Suppressor macrophage (primary cell): ENCODE data around the gene FABP3.

Experiments
- DNase-seq, 4 experiments: peaks; one replicate each; pipeline ENCODE4 v3.0.0-alpha.2; 2020 to 2022
- total RNA-seq, 17 experiments: gene quantifications; one replicate each; lab custom pipeline; 2026; ENCODE audit warnings: mixed read lengths in 6 of 17, inconsistent platforms in 3 of 17; lab: John Stamatoyannopoulos, UW

FABP3 gene
- total RNA-seq: 37.4 to 97.2 (median 69.8) reads per million in 17 experiments

DNA sequence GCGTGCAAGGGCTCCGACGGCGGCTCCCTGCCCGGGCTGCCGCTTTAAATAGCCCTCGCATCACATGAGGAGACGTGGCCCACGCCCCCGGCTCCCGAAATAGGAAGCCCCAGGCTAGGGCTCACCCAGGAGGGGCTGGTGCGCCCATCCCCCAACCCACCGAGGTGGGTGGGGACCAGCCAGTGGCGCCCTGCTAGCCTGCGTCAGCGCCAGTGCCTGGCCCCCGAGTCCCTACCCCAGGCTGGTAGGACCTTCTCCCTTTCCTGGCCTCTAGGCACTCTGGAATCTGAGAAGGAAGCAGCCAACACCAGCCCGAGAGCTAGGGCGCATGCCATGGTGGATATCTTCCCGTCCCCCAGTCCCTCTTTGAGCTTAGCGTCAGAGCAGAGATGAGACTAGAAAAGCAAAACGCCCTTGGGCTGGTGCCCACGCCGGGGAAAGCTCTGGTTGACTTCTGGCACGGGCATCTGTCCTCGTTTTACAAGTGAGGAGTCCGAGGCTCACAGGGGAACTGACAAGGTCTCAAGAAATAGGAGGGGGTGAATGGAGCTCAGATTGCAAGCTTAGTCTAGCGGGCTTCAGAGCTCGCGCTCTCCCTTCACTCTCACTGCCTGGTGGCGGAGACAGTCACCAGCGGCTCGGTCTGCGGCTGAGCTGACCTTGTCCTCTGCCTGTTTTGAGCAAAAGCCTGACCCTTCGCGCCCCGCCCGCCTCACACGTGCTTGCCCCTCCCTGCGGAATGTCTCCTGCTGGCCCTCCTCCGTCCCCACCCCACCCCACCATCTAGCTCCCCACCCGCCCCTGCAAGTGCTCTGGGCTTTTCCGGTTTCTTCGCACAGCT lies at the start of gene FABP3:
TSS of gene FABP3 (minus strand) at position 21 of the 841 bp plus-strand sequence. CDS start 62 bp downstream, outside the sequence.
- DNase-seq: peak; percentile 74 to 91 (median 84)

DNA sequence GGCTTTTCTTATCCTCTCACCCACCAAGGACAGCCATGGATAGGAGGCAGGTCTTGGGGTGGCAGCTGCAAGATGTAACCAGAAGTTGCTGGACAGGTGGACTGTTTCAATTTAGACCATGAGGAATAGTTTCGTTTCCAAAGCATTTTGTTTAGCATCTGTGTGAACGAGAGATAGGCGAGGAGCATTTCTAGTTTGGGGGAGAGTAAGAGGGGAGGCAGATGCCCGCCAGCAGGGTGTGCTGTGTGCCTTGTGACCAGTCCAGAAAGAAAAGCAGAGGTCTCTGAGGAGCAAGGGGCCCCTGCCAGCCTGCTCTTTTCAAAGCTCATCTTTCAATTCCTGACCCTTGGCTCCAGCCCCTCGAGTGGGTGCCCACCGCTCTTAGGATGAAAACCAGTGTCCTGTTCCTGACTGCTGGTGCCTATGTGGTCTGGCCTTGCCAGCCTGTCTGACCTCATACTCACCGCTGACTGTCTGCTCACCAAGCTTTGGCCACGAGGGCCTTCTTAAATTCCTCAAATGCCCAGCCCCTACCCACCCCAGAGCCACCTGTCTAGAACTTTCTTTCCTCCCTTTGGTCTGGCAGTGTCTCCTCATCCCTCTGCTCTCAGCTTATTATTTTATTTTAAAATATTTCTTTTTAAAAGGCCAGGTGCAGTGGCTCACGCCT lies 48.6 kb upstream of the FABP3 start:
- peak in 2 of 4 experiments; percentile 43 to 55 for DNase-seq

DNA sequence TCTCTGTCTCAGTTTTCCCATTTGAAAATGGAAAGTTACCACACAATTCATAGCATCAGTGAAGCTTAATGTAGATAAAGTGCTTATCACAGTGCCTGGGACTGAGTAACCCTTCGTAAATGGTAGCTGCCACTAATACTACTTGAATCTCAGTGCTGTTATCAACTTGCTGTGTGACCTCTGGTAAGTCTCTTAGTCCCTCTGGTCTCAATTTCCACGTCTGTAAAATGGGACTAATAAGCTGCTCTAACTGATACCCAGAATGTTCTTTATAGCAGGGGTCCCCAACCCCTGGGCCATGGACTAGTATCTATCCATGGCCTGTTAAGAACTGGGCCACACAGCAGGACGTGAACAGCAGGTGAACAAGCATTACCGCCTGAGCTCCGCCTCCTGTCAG lies 47.8 kb upstream of the FABP3 start:
- no peak for DNase-seq

DNA sequence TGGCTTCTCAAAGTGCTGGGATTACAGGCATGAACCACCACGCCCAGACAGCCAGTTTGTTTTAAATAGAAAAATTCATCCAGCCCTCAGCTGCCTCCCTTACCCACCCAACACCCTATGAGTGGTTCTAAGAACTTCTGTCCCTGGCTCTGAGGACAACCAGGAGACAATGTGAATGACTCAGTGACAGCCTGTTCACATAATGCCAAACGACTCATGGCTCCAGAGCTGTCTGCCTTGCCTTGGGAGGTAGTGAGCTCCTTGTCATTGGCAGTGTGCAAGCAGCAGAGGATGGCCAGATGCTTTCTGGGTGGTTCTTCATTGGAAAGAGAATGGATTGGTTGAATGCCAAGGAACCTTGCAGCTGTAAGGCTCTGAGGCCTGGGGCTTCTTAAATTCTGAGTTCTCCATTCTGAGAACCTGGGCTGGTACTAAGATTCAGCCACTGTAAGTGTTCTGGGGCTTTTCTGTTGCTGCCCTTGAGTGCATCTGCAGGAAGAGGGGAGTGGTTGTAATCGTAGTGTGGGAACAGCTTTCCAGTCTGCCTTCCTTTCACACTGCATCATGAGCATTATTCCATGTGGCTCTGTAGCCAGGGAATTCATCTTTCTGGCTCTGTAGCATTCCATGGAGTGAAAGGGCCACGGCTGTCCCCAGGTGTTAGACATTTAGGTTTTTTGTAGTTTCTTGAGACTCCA lies 45.9 kb upstream of the FABP3 start:
- peak; percentile 27 to 64 (median 38) for DNase-seq

DNA sequence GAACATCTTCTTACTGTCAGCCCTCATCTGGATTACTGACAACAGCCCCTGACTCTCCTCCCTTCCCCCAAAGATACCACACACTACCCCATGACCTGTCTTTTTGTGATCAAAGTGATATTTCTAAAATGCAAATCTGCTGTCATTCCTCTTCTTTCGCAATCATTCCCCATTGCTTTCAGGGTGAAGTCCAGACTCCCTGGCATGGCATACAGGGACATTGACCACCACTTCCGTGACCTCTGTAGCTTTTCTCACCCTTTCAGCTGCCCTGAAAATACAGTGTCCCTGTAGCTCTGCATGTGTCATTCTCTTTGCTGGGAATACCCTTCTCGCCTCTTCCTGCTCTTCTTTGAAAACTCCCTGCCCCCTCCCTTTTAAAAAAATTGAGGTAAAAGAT lies 44.3 kb upstream of the FABP3 start:
- DNase-seq: peak in 1 of 4 experiments; percentile 30

DNA sequence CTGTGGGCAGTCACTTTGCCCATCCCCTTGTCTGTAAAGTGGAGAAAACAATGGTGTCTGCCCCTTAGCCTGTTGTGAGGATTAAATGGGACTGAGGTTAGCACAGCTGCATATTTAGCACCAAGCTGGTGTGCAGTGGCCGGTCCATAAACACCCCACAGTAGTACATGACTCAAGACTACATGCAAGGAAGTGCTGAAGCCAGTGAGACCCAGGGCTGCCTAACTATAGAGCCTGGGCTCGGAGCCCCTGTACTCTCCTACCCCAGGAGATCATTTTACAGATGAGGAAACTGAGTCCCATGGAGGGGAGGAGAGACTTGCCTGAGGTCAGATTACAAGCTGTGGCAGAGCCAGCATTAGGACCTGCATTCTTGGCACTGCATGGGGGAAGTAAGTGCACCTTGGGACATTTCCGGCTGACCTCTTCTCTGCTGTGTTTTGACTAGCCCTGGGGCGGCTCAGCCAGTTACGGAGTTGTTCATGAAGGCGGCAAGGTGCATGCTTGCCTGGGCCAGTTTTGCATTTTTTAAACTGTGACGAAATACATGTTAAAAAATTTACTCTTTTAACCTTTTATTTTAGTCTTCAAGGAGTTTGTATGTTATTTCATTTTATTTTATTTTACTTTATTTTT lies 43.3 kb upstream of the FABP3 start:
- no peak for DNase-seq

DNA sequence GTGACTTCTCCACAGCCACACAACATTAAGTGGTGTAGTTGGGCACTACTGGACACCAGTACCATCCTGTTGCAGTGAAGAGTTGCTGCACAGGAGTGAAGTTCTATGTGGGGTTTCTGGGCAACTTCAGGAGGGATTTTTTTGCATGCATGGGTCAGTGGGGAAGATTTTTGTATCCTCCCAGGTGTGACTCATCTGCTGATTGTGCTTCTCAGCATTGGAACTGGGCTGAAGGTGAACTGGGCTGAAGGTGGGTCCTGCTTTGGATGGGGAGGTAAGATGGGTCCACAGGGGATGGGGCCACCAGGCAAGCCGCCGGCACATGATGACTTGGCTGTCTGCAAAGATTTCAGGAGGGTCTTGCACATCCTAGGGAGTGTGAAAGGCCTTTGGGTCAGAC lies 42.8 kb upstream of the FABP3 start:
- DNase-seq: no peak

DNA sequence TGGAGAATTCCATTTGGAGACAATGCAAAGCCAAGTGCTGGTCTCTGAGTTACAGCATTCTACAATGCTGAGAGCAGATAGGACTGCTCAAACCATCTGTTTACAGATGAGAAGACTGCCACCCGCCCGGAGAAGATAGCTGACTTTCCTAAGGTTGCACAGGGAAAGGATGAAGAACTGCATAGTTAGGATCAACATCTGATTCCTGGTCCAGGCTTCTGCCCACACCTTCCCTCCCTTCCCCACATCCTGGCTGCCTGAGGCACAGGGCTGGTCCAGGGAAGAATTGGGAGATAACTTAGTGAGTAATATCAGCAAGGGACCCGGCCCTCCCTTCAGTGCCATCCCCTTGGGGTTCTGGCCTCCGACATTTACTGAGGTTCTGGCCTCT lies 42.1 kb upstream of the FABP3 start:
- no peak for DNase-seq

DNA sequence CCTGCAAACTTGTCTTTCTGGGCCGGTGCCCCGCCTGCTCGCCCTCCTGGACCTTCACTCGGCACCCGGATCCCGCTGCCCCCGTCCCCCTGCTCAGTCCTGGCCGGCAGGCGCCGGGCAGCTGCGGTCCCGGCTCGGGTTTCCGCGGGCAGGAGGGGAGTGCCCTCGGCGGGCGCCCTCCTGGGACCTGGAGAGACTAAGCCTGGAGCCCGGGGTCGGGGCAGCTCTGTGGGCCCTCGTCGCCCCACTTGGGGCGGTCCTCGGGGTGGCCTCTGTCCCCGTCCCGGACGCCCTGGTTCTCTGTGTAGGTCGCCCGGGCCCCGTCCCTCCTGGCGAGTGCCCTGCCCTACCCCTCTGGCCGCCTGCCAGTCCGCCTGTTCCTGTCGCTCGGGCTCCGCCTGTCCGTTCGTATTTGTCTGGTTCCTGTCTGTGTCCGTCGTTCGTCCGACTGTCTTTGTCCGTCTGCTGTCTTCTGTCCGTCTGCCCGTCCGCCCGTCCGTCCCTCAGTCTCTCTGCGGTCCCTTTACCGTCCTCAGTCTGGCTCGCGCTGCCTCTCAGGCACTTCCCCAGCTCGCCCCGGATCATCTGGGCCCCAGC lies 40.6 kb upstream of the FABP3 start:
- peak; percentile 71 to 88 (median 75) for DNase-seq

DNA sequence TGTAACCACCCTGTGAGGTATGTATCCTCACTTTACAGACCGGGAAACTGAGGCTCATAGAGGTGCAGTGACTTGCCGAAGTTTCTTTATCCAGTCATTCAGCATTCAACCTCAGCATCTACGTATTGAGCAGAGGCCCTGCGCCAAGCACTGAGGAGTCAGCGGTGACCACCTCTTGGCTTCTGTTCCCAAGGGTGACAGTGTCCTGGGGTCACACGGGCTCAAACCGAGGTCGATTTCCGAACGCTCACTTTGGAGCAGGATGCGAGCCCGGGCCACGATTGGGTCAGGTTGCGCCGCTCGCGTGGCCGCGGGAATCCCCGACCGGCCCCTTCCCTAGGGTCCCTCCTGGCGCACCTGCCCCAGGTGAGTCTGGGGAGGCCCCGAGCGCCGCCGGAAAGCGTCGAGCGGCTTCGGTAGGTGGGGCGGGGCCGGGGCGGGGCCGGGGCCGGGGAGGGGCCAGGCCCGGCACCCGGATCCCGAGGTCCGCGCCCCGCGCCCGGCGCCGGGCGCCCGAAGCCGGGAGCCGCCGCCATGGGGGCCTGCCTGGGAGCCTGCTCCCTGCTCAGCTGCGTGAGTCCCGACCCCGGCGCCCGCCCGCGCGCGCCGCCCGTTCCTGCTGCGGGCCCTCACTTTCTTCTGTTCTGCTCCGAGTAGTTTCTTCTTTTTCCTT lies 40.0 kb upstream of the FABP3 start, which contains the start of gene SERINC2:
TSS of gene SERINC2 (plus strand) at position 482 of the 673 bp plus-strand sequence. CDS start at position 535, 53 bp downstream.
- DNase-seq: peak in 3 of 4 experiments; percentile 28 to 75 (median 65)

DNA sequence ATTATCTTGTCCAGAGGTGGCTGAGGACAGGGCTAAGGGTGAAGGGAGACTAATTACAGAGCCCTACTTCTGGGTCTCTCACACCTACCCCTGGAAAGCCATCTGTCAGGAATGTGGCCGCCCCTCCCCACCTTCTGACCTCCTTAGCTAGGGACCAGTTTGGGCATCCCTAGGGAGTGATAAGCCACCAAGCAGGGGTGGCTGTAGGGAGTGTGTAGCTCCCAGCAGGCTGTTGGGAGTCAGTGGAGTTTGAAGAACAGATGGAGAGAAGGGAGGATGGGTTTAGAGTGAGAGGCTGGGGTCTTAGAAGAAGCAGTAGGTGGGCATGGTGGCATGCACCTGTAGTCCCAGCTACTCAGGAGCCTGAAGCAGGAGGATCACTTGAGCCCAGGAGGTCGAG lies 39.3 kb upstream of the FABP3 start:
- no peak for DNase-seq

DNA sequence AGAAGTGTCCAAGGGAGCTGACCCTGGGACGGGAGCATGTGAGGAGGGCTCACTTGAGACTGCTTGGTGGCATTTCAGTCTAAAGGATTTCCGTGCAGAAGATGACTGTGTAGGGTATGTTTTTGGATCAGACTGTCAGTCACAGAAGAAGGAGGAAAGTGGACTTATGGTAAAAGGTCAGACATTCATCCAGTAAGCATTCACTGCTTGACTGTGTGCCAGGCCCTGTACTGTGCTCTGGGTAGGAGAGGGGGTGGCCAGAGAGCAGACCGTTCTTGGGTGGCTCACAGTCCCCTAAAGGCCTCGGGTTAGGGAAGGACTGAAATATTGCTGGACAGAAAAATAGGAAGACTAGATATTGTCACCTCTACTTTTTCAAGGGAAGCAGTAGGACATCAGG lies 38.0 kb upstream of the FABP3 start:
- no peak for DNase-seq

DNA sequence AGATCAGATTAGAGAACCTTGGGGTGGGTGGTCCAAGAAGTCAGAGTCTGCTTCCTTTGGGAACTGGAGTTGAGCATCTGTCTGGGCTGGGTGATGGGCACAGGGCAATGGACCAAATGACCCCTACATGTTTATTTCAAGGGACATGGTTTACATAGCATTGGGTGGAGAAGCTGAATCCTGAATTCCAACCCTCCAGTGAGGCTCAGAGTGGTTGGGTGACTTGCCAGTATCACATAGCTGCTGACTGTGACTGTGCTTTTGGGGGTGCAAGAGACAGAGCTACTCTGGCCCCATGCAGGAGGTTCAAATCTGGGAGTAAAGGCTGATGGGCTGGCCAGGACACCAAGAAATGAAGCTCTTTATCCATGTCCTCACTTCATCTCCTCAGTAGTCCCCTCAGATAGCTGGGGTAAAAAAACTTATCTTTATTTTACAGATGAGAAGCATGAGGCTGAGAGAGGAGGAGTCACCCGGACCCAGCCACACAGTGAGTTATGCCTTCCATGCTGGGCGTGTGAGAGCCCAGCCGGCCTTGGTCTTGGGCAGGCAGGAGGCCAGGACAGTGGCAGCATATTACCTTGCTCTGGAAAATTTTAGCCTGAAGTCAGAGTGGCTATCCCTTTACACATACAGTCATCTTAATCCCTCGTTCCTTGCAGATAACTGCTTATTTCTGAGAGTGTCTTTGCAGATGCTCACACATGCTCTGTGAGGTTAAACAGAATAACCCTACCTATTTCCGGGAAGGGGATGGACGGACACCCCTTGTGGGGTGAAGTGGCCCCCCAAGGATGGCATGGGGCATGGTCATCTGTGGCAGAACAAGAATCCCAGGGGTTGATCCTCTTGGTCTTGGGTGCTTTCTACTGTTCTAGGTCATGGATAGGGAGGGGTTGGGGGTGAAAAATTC lies 37.3 kb upstream of the FABP3 start:
- no peak for DNase-seq

DNA sequence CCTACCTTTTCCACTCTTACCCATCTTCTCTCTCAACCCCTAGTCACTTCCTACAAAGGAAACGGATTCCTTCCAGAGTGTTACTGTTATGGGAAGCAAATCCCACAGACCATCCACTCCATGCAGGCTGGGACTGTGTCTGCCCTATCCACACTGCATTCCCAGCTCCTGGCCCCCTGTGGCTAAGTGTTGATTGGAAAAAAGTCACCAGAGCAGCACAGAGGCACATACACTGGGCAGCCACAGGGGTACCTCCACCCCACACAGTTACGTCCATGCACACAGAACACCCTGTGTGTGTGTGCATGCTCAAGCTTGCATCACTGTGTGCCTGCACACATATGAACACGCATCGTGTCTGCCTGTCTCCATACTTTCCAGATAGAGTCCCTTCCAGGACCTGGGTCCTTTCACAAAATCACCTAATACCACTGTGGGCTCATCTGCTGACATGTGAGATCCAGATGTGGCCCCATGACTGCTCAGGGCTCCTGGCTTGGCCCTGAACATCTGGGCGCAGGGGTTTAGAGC lies 36.0 kb upstream of the FABP3 start:
- DNase-seq: no peak

DNA sequence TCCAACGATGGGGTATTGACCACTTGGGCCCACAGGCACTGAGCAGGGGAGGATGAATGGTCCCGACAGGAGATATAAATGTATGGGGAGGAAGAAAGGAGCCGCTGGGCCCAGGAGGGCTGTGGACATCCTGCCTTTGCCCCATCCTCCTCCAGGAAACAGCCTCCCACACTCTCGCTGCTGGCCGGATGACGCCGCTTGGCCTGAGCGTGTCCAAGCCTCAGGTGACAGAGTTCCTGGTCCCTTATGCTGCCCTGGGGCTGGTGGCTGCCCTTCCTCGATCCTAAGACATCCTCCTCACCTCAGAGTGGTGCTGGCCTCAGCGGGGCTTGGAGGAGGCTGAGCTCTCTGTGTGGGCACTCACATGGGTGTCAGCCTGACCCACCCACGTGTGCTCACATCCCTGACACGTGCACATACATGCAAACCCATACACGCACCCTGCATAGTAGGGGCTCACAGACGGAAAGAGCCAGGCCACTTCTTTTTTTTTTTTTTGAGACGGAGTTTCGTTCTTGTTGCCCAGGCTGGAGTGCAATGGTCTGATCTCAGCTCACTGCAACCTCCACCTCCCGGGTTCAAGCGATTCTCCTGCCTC lies 34.3 kb upstream of the FABP3 start:
- DNase-seq: peak in 1 of 4 experiments; percentile 18

DNA sequence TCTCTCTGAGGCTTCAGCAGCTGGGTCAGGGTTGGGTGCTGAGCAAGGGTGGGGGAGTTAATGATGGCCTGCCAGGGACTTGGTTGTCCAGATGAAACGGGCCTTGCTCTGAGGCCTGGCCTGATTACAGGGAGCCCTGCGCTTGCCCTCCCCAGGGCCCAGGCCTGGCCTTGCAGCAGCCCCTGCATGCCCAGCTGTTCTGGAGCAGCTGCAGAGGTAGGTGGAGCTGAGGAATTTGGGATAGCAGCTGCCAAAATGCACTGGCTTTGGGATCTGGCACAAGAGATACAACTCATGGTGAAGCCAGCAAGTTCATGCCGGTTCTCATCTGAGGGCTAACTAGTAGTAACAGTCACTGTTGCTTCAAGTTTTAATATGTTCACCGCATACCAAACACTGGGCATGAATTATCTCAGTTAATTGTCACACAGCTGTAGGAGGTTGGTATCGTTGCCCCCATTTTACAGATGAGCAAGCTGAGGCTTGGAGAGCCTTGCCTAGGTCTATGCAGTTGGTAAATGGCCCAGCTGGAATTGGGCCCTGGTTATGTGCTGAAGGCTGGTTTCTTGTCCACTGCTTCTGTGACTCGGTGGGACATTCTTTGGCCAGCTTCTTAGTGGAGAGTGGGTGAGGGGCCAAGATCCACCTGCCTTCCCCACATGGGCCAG lies 32.8 kb upstream of the FABP3 start:
- no peak for DNase-seq

DNA sequence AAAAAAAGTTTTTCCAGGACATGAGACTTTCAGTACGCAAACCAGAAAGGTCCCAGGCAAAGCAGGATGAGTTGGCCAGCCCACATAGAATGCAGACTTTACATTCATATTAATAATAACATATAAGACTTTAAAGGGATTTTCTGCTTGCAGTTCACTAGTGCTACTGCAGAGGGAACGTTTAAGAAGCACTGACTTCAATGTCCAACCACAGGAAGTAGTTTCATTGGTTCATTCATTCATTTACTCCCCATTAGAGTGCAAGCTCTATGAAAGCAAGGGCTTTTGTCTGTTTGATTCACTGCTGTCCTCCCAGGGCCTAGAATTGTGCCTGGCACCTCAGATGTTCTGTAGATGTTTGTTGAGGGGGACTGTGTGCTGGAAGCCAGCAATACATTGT lies 28.4 kb upstream of the FABP3 start:
- DNase-seq: no peak

DNA sequence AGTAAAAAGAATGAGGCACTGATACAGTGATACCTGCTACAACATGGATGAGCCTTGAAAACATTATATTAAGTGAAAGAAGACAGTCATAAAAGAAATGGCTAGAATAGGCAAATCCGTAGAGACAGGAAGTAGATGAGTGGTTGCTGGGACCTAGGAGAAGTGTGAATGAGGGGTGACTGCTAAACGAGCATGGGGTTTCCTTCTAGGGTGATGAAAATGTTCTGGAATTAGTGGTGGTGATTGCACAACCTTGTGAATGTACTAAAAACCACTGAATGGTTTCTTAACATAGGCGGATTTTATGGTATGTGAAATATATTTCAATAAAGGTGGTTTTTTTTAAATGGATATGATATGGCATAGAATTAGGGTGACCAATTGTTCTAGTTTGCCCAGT lies 27.5 kb upstream of the FABP3 start:
- DNase-seq: peak; percentile 44 to 71 (median 50)

DNA sequence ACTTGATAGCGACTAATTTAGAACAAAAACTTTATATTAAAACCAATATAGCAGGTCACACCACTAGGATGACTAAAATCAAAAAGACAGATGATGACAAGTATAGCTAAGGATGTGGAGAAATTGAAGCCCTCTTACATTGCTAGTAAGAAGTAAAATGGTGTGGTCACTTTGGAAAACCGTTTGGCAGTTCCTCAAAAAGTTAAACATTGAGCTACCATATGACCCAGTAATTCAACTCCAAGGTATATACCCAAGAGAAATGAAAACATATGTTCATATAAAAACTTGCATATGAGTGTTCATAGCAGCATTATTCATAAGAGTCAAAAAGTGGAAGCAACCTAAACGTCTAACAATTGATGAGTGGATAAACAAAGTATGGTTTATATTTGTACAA lies 27.1 kb upstream of the FABP3 start:
- peak in 1 of 4 experiments; percentile 23 for DNase-seq
